Choroid plexus epithelial cell (primary cell): Measurements from ENCODE around the gene ANKRD63.

Source experiments
- DNase-seq: peaks from one replicate; pipeline ENCODE4 v3.0.0-alpha.2; 2010; ENCODE audit warnings: low read depth
- H3K4me3 ChIP-seq: 2 replicates; pipeline ENCODE4 v1.5.1; 2011; ENCODE audit warnings: low read depth, mild to moderate bottlenecking, control low read depth, low read length, moderate library complexity
- CTCF ChIP-seq: conservative IDR thresholded peaks from 2 replicates; pipeline ENCODE4 v1.5.1; 2011; ENCODE audit warnings: low read depth, mild to moderate bottlenecking, control low read depth, inconsistent platforms, low read length, moderate library complexity

ANKRD63 gene

GRCh38 chr15:40328176-40328575 lies 45.3 kb upstream of the ANKRD63 start:
- no peak for TF ChIP-seq CTCF
- H3K4me3 ChIP-seq = no peak overlapping the region
- peak; percentile 86 for DNase-seq

- no peak overlapping the region for H3K4me3 ChIP-seq
- no peak for TF ChIP-seq CTCF
These were observed 44.6 kb upstream of the ANKRD63 start for GRCh38 chr15:40327457-40327856.

GRCh38 chr15:40325700-40326099 lies 42.8 kb upstream of the ANKRD63 start:
- H3K4me3 ChIP-seq = no peak overlapping the region
- no peak for DNase-seq
- TF ChIP-seq CTCF = no peak

More at GRCh38 chr15:40327457-40327856, 44.6 kb upstream of the ANKRD63 start:
- no peak for DNase-seq

- DNase-seq = no peak
- peak overlapping the region; percentile 73 for H3K4me3 ChIP-seq
- TF ChIP-seq CTCF = no peak
These were observed 42.3 kb upstream of the ANKRD63 start for GRCh38 chr15:40325188-40325587.

GRCh38 chr15:40323953-40324937 lies 41.4 kb upstream of the ANKRD63 start:
- TF ChIP-seq CTCF = no peak
- peak overlapping the region; percentile 73 for H3K4me3 ChIP-seq
- no peak for DNase-seq

- TF ChIP-seq CTCF = peak; percentile 63
These were observed 40.5 kb upstream of the ANKRD63 start, which contains the start of gene INAFM2 for GRCh38 chr15:40323239-40323952. INAFM2 (plus strand) TSS chr15:40323692; CDS start chr15:40324056, 364 bp downstream.

More at GRCh38 chr15:40323239-40323952, 40.5 kb upstream of the ANKRD63 start, which contains the start of gene INAFM2:
- H3K4me3 ChIP-seq = peak within 1 kb of the TSS; percentile 73
- DNase-seq = peak; percentile 97
